Activated naive CD4-positive, alpha-beta T cell treated with anti-CD3 and anti-CD28 coated beads for 36 hours (primary cell): ENCODE measurements around the gene CKMT2. TPM values are rescaled to one million over a fixed set of nuclear protein-coding genes. Genes with fewer than 3 reads are reported as not detected.
"Not testable (repeated sequence)": the region's sequence is repeated elsewhere in the genome, so short reads cannot be mapped to it uniquely, and the experiment has no call there.

Source experiments
- CTCF ChIA-PET: fragments of 350-600 bp; sonication (Branson Sonifier 250); formaldehyde crosslinking; loops from one replicate; lab custom pipeline; 2021; ENCODE audit warnings: antibody characterized with exemption; lab: Charles Lee
- DNase-seq: peaks from one replicate; pipeline ENCODE4 v3.0.0-alpha.2; 2020
- H3K27ac Mint-ChIP-seq: one replicate; pipeline ENCODE4 v1.8.0; 2021; ENCODE audit warnings: mild to moderate bottlenecking, mixed read lengths
- H3K27me3 Mint-ChIP-seq: one replicate; pipeline ENCODE4 v1.8.0; 2021; ENCODE audit warnings: low read depth, mixed read lengths
- H3K36me3 Mint-ChIP-seq: one replicate; pipeline ENCODE4 v1.8.0; 2021; ENCODE audit warnings: low read depth, mixed read lengths
- H3K4me1 Mint-ChIP-seq: one replicate; pipeline ENCODE4 v1.8.0; 2021; ENCODE audit warnings: low read depth, mixed read lengths
- H3K4me3 Mint-ChIP-seq: one replicate; pipeline ENCODE4 v1.8.0; 2021; ENCODE audit warnings: mild to moderate bottlenecking, moderate library complexity, mixed read lengths
- H3K9me3 Mint-ChIP-seq: one replicate; pipeline ENCODE4 v1.8.0; 2021; ENCODE audit warnings: mixed read lengths
- intact Hi-C: fragments of 100-400 bp; cut with micrococcal nuclease; formaldehyde crosslinking; loops from one replicate; pipeline ENCODE4 v1.15.1; 2023
- total RNA-seq, 2 experiments: library from RNA; stranded (reverse); gene quantifications; one replicate each; pipeline ENCODE4 v1.2.3, GENCODE V29; 2021

The CKMT2 gene
- total RNA-seq, 2 experiments from 2014 or later: not detected

GRCh38 chr5:81256766-81257165, 23.6 kb downstream of the CKMT2 start:
- Mint-ChIP-seq H3K27ac (no peak overlapping the region), H3K9me3 (peaks cover 18% of the 10 kb centered on the region), H3K4me3 (no peak overlapping the region), H3K4me1 (no peaks in the 10 kb centered on the region), H3K36me3 (peaks cover 22% of the 10 kb centered on the region), H3K27me3 (no peaks in the 10 kb centered on the region)
- DNase-seq: no peak
- intact Hi-C loops: no loop called here
- CTCF ChIA-PET: interaction anchor here (0.6 kb wide), 1 partner anchor 40 kb away, joined by 5 read pairs; no protein-coding TSS in a partner anchor

GRCh38 chr5:81262796-81263195, 29.7 kb downstream of the CKMT2 start:
- H3K27ac Mint-ChIP-seq, DNase-seq, H3K4me1 Mint-ChIP-seq, intact Hi-C loops, H3K27me3 Mint-ChIP-seq, CTCF ChIA-PET, H3K4me3 Mint-ChIP-seq: not testable (repeated sequence)
- Mint-ChIP-seq H3K36me3 (peaks cover 35% of the 10 kb centered on the region), H3K9me3 (peaks cover 27% of the 10 kb centered on the region)

- peaks cover 6% of the 10 kb centered on the region for H3K4me1 Mint-ChIP-seq
- no peak for DNase-seq
- no peak overlapping the region for H3K27ac Mint-ChIP-seq
- intact Hi-C loops: no loop called here
- peaks cover 22% of the 10 kb centered on the region for H3K9me3 Mint-ChIP-seq
- no peaks in the 10 kb centered on the region for H3K27me3 Mint-ChIP-seq
- H3K36me3 Mint-ChIP-seq: peaks cover 28% of the 10 kb centered on the region
- CTCF ChIA-PET: no interaction called here
- H3K4me3 Mint-ChIP-seq: no peak overlapping the region
Observed at GRCh38 chr5:81265101-81265500, 32.0 kb downstream of the CKMT2 start.

GRCh38 chr5:81268521-81269196, 35.5 kb downstream of the CKMT2 start:
- H3K27me3 Mint-ChIP-seq: no peaks in the 10 kb centered on the region

GRCh38 chr5:81269751-81270393, 36.8 kb downstream of the CKMT2 start:
- Mint-ChIP-seq H3K4me1 (peaks cover 14% of the 10 kb centered on the region), H3K27me3 (no peaks in the 10 kb centered on the region), H3K4me3 (no peak overlapping the region), H3K27ac (no peak overlapping the region), H3K9me3 (peaks cover 23% of the 10 kb centered on the region), H3K36me3 (peaks cover 30% of the 10 kb centered on the region)
- CTCF ChIA-PET: interaction anchor here (0.5 to 0.6 kb wide), 2 partner anchors 16 to 104 kb away, joined by 3 read pairs; no protein-coding TSS in a partner anchor
- intact Hi-C loops: no loop called here
- no peak for DNase-seq

More at GRCh38 chr5:81268521-81269196, 35.5 kb downstream of the CKMT2 start:
- Mint-ChIP-seq H3K4me1 (peaks cover 10% of the 10 kb centered on the region), H3K4me3 (no peak overlapping the region), H3K27ac (no peak overlapping the region), H3K9me3 (peaks cover 18% of the 10 kb centered on the region), H3K36me3 (peaks cover 25% of the 10 kb centered on the region)
- intact Hi-C loops: no loop called here
- DNase-seq: no peak
- CTCF ChIA-PET: no interaction called here

- intact Hi-C loops, DNase-seq, H3K4me3 Mint-ChIP-seq, H3K27ac Mint-ChIP-seq, H3K27me3 Mint-ChIP-seq: not testable (repeated sequence)
- CTCF ChIA-PET: interaction anchor here (0.5 to 0.6 kb wide), 2 partner anchors 17 to 104 kb away, joined by 3 read pairs; no protein-coding TSS in a partner anchor
- Mint-ChIP-seq H3K4me1 (peaks cover 15% of the 10 kb centered on the region), H3K36me3 (peaks cover 35% of the 10 kb centered on the region), H3K9me3 (peaks cover 30% of the 10 kb centered on the region)
Observed at GRCh38 chr5:81270394-81271027, 37.4 kb downstream of the CKMT2 start.

- peaks cover 22% of the 10 kb centered on the region for H3K4me1 Mint-ChIP-seq
- peaks cover 9% of the 10 kb centered on the region for H3K9me3 Mint-ChIP-seq
- no peak overlapping the region for H3K4me3 Mint-ChIP-seq
- CTCF ChIA-PET: no interaction called here
- intact Hi-C loops: no loop called here
- H3K27ac Mint-ChIP-seq: no peak overlapping the region
- peaks cover 15% of the 10 kb centered on the region for H3K36me3 Mint-ChIP-seq
- DNase-seq: no peak
- no peaks in the 10 kb centered on the region for H3K27me3 Mint-ChIP-seq
Observed at GRCh38 chr5:81283976-81284375, 50.9 kb downstream of the CKMT2 start.

GRCh38 chr5:81286059-81286617, 53.0 kb downstream of the CKMT2 start:
- Mint-ChIP-seq H3K4me1 (peaks cover 42% of the 10 kb centered on the region), H3K4me3 (no peak overlapping the region), H3K9me3 (peaks cover 6% of the 10 kb centered on the region), H3K27me3 (no peaks in the 10 kb centered on the region), H3K36me3 (peaks cover 14% of the 10 kb centered on the region), H3K27ac (no peak overlapping the region)
- CTCF ChIA-PET: interaction anchor here (1.3 kb wide), 1 partner anchor 13 kb away, joined by 6 read pairs; no protein-coding TSS in a partner anchor
- intact Hi-C loops: no loop called here
- DNase-seq: no peak

- H3K9me3 Mint-ChIP-seq: peaks cover 16% of the 10 kb centered on the region
- H3K4me1 Mint-ChIP-seq: peaks cover 53% of the 10 kb centered on the region
- H3K27me3 Mint-ChIP-seq: no peaks in the 10 kb centered on the region
- H3K27ac Mint-ChIP-seq: no peak overlapping the region
- no peak for DNase-seq
- no peak overlapping the region for H3K4me3 Mint-ChIP-seq
- intact Hi-C loops: no loop called here
- peaks cover 25% of the 10 kb centered on the region for H3K36me3 Mint-ChIP-seq
- CTCF ChIA-PET: interaction anchor here (0.6 to 0.7 kb wide), 2 partner anchors 11 to 71 kb away, joined by 3 read pairs; no protein-coding TSS in a partner anchor
Observed at GRCh38 chr5:81288021-81288433, 54.9 kb downstream of the CKMT2 start.

GRCh38 chr5:81290146-81290545, 57.0 kb downstream of the CKMT2 start:
- no peak for DNase-seq
- CTCF ChIA-PET: interaction anchor here (1.5 kb wide), 1 partner anchor 9 kb away, joined by 3 read pairs; no protein-coding TSS in a partner anchor
- Mint-ChIP-seq H3K36me3 (peaks cover 34% of the 10 kb centered on the region), H3K9me3 (peaks cover 21% of the 10 kb centered on the region), H3K4me1 (peaks cover 59% of the 10 kb centered on the region), H3K27ac (no peak overlapping the region), H3K27me3 (no peaks in the 10 kb centered on the region), H3K4me3 (no peak overlapping the region)
- intact Hi-C loops: loop anchor here (10.0 kb wide), 1 partner anchor 45 kb away; no protein-coding TSS in a partner anchor

GRCh38 chr5:81292130-81292529, 59.0 kb downstream of the CKMT2 start:
- intact Hi-C loops: loop anchor here (10.0 kb wide), 1 partner anchor 47 kb away; no protein-coding TSS in a partner anchor
- peaks cover 21% of the 10 kb centered on the region for H3K9me3 Mint-ChIP-seq
- H3K27me3 Mint-ChIP-seq: no peaks in the 10 kb centered on the region
- CTCF ChIA-PET: interaction anchor here (0.6 kb wide), 1 partner anchor 97 kb away, joined by 4 read pairs; no protein-coding TSS in a partner anchor
- H3K36me3 Mint-ChIP-seq: peaks cover 32% of the 10 kb centered on the region
- DNase-seq: no peak
- H3K27ac Mint-ChIP-seq: no peak overlapping the region
- no peak overlapping the region for H3K4me3 Mint-ChIP-seq
- peaks cover 49% of the 10 kb centered on the region for H3K4me1 Mint-ChIP-seq

GRCh38 chr5:81294021-81294420, 60.9 kb downstream of the CKMT2 start:
- H3K27me3 Mint-ChIP-seq, CTCF ChIA-PET, H3K27ac Mint-ChIP-seq, H3K4me3 Mint-ChIP-seq, DNase-seq: not testable (repeated sequence)
- Mint-ChIP-seq H3K4me1 (peaks cover 44% of the 10 kb centered on the region), H3K9me3 (peaks cover 21% of the 10 kb centered on the region), H3K36me3 (peaks cover 37% of the 10 kb centered on the region)
- intact Hi-C loops: loop anchor here (10.0 kb wide), 1 partner anchor 49 kb away; no protein-coding TSS in a partner anchor
